ENCODE data around the gene TOM1L2.
"Not testable (repeated sequence)": the region's sequence is repeated elsewhere in the genome, so short reads cannot be mapped to it uniquely, and the experiment has no call there.

TOM1L2 gene

GRCh38 chr17:17922070-17922614 lies 50.1 kb downstream of the TOM1L2 start:
- DNase-seq (ENCODE audit: insufficient read length, low spot score): no peak
- FAIRE-seq: no peak
- no peak for TF ChIP-seq SPI1 (IDR thresholded peaks at IDR 0.05; ENCODE audit: low read depth, low read length)
- TF ChIP-seq POLR2AphosphoS5 (IDR thresholded peaks at IDR 0.05; ENCODE audit: low read depth, low read length): no peak
- no peak for TF ChIP-seq TAF1 (IDR thresholded peaks at IDR 0.05; ENCODE audit: low read depth, low read length)
- TF ChIP-seq POU2F2 (IDR thresholded peaks at IDR 0.05; ENCODE audit: low read depth, low read length): no peak
- TF ChIP-seq PAX5 (IDR thresholded peaks at IDR 0.05; ENCODE audit: insufficient read depth, low read length, severe bottlenecking): no peak
- TF ChIP-seq POLR2A (IDR thresholded peaks at IDR 0.05; ENCODE audit: low read depth, low read length): no peak

- TF ChIP-seq POLR2A (IDR thresholded peaks at IDR 0.05; ENCODE audit: low read depth, low read length): no peak
- no peak for TF ChIP-seq PAX5 (IDR thresholded peaks at IDR 0.05; ENCODE audit: insufficient read depth, low read length, severe bottlenecking)
- TF ChIP-seq SPI1 (IDR thresholded peaks at IDR 0.05; ENCODE audit: low read depth, low read length): no peak
- no peak for TF ChIP-seq POU2F2 (IDR thresholded peaks at IDR 0.05; ENCODE audit: low read depth, low read length)
- no peak for TF ChIP-seq TAF1 (IDR thresholded peaks at IDR 0.05; ENCODE audit: low read depth, low read length)
- TF ChIP-seq POLR2AphosphoS5 (IDR thresholded peaks at IDR 0.05; ENCODE audit: low read depth, low read length): no peak
- FAIRE-seq: no peak
- no peak for DNase-seq (ENCODE audit: insufficient read length, low spot score)
These were observed 50.8 kb downstream of the TOM1L2 start for GRCh38 chr17:17921192-17922069.

GRCh38 chr17:17919169-17920107 lies 52.8 kb downstream of the TOM1L2 start:
- TF ChIP-seq POLR2AphosphoS5 (IDR thresholded peaks at IDR 0.05; ENCODE audit: low read depth, low read length): no peak
- TF ChIP-seq TAF1 (IDR thresholded peaks at IDR 0.05; ENCODE audit: low read depth, low read length): no peak
- no peak for TF ChIP-seq POLR2A (IDR thresholded peaks at IDR 0.05; ENCODE audit: low read depth, low read length)
- no peak for TF ChIP-seq POU2F2 (IDR thresholded peaks at IDR 0.05; ENCODE audit: low read depth, low read length)
- TF ChIP-seq SPI1 (IDR thresholded peaks at IDR 0.05; ENCODE audit: low read depth, low read length): no peak
- TF ChIP-seq PAX5 (IDR thresholded peaks at IDR 0.05; ENCODE audit: insufficient read depth, low read length, severe bottlenecking): no peak
- DNase-seq (ENCODE audit: insufficient read length, low spot score) (peak; percentile 57), FAIRE-seq (no peak)

- TF ChIP-seq POLR2A (IDR thresholded peaks at IDR 0.05; ENCODE audit: low read depth, low read length) (no peak), POLR2AphosphoS5 (IDR thresholded peaks at IDR 0.05; ENCODE audit: low read depth, low read length) (no peak), PAX5 (IDR thresholded peaks at IDR 0.05; ENCODE audit: insufficient read depth, low read length, severe bottlenecking) (no peak)
- DNase-seq (ENCODE audit: insufficient read length, low spot score) (no peak), FAIRE-seq (no peak)
These were observed 54.8 kb downstream of the TOM1L2 start for GRCh38 chr17:17917394-17917793.

DNA sequence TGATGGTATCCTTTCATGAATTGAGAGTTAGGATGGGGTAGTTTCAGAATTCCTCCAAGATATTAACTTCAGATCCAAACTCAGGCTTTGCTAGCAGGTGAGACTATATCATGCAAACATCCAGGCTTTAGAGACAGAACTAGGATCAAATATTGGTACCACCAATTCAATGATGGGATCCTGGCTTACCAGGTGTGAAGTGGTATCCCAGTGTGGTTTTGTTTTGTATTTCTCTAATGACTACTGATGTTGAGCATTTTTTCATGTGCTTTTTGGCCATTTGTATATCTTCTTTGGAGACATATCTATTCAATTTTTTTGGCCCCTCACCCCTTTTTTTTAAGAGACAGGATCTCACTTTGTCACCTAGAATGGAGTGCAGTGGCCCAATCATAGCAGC lies 57.0 kb downstream of the TOM1L2 start:
- no peak for DNase-seq (ENCODE audit: insufficient read length, low spot score)
- no peak for FAIRE-seq
- TF ChIP-seq POU2F2 (IDR thresholded peaks at IDR 0.05; ENCODE audit: low read depth, low read length): no peak
- no peak for TF ChIP-seq POLR2A (IDR thresholded peaks at IDR 0.05; ENCODE audit: low read depth, low read length)
- no peak for TF ChIP-seq TAF1 (IDR thresholded peaks at IDR 0.05; ENCODE audit: low read depth, low read length)
- no peak for TF ChIP-seq SPI1 (IDR thresholded peaks at IDR 0.05; ENCODE audit: low read depth, low read length)
- TF ChIP-seq PAX5 (IDR thresholded peaks at IDR 0.05; ENCODE audit: insufficient read depth, low read length, severe bottlenecking): no peak
- no peak for TF ChIP-seq POLR2AphosphoS5 (IDR thresholded peaks at IDR 0.05; ENCODE audit: low read depth, low read length)

DNA sequence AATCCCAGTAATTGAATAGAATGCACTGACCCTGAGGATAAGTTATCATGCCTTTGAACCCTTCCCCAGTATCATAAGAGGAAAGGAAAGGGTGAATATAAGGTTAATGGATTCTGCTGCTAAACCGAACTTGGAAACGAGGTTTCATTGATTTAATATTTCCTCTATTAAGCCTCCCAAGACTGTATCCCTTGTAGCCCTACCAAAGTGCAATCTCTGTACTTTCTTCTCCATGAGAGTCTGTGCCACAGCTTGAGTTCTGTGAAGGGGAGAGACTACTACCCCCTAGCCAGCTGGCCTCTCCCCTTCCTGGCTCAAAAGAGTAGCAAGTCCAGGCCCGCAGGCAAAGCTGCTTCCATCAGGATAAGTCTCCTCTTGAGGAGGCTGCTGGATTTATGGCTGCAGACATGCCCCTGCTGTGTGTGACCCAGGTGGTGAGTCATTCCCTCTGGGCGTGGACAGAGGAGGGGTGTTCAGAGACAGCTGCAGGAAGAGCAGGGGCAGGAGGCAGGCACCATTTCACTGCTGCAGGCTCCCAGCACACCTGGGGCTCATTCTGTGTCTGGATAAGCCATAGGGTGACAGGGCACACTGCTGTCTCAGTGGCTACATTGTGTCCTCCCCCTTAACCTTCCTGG lies 58.4 kb downstream of the TOM1L2 start:
- FAIRE-seq (no peak), DNase-seq (ENCODE audit: insufficient read length, low spot score) (peak; percentile 48)
- TF ChIP-seq TAF1 (IDR thresholded peaks at IDR 0.05; ENCODE audit: low read depth, low read length) (no peak), PAX5 (IDR thresholded peaks at IDR 0.05; ENCODE audit: insufficient read depth, low read length, severe bottlenecking) (no peak), POU2F2 (IDR thresholded peaks at IDR 0.05; ENCODE audit: low read depth, low read length) (no peak), POLR2A (IDR thresholded peaks at IDR 0.05; ENCODE audit: low read depth, low read length) (no peak), SPI1 (IDR thresholded peaks at IDR 0.05; ENCODE audit: low read depth, low read length) (no peak), POLR2AphosphoS5 (IDR thresholded peaks at IDR 0.05; ENCODE audit: low read depth, low read length) (no peak)

DNA sequence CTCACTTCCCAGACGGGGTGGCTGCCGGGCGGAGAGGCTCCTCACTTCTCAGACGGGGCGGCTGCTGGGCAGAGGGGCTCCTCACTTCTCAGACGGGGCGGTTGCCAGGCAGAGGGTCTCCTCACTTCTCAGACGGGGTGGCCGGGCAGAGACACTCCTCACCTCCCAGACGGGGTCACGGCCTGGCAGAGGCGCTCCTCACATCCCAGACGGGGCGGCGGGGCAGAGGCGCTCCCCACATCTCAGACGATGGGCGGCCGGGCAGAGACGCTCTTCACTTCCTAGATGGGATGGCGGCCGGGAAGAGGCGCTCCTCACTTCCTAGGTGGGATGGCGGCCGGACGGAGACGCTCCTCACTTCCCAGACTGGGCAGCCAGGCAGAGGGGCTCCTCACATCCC lies 59.9 kb downstream of the TOM1L2 start:
- not testable (repeated sequence) for FAIRE-seq

GRCh38 chr17:17911001-17911613 lies 61.1 kb downstream of the TOM1L2 start:
- TF ChIP-seq POU2F2 (IDR thresholded peaks at IDR 0.05; ENCODE audit: low read depth, low read length) (no peak), POLR2AphosphoS5 (IDR thresholded peaks at IDR 0.05; ENCODE audit: low read depth, low read length) (no peak), SPI1 (IDR thresholded peaks at IDR 0.05; ENCODE audit: low read depth, low read length) (no peak), POLR2A (IDR thresholded peaks at IDR 0.05; ENCODE audit: low read depth, low read length) (no peak), TAF1 (IDR thresholded peaks at IDR 0.05; ENCODE audit: low read depth, low read length) (no peak)
- FAIRE-seq: no peak

More for the DNA sequence above, 59.9 kb downstream of the TOM1L2 start:
- not testable (repeated sequence) for DNase-seq (ENCODE audit: insufficient read length, low spot score)

More at GRCh38 chr17:17911001-17911613, 61.1 kb downstream of the TOM1L2 start:
- DNase-seq (ENCODE audit: insufficient read length, low spot score): no peak

All from GM12891 (cell line).